Esophagus muscularis mucosa (tissue), 4 donors: Measurements from ENCODE around the gene FANK1. TPM values are rescaled to one million over a fixed set of nuclear protein-coding genes. Genes with fewer than 3 reads are reported as not detected.

Source experiments
- DNase-seq: peaks from one replicate; pipeline ENCODE4 v3.0.0-alpha.2; 2017; ENCODE audit errors: extremely low spot score
- H3K27ac ChIP-seq, 4 donors: fragments of 200-600 bp; sonication (generic); replicated peaks in 1 of 4; 1 replicate in 3 of 4; 2 replicates in 1 of 4; pipeline ENCODE4 v1.5.1; 2016 to 2019; ENCODE audit warnings: mild to moderate bottlenecking in 1 of 4
- H3K27me3 ChIP-seq, 4 donors: fragments of 200-600 bp; sonication (generic); one replicate each; pipeline versions ENCODE4 v1.5.1 to v1.6.0; 2016 to 2019
- H3K36me3 ChIP-seq, 4 donors: fragments of 200-600 bp; sonication (generic); one replicate each; pipeline ENCODE4 v1.5.1; 2016 to 2019
- H3K4me1 ChIP-seq, 4 donors: fragments of 200-600 bp; sonication (generic); one replicate each; pipeline ENCODE4 v1.5.1; 2016 to 2019
- H3K4me3 ChIP-seq, 4 donors: fragments of 200-600 bp; sonication (generic); 1 replicate in 2 of 4; 2 replicates in 2 of 4; pipeline ENCODE4 v1.5.1; 2016 to 2019; ENCODE audit warnings: mild to moderate bottlenecking in 4 of 4, moderate library complexity in 1 of 4
- H3K9me3 ChIP-seq, 4 donors: fragments of 200-600 bp; sonication (generic); 1 replicate in 3 of 4; 2 replicates in 1 of 4; pipeline ENCODE4 v1.5.1; 2016 to 2019
- EP300 ChIP-seq: sonication (generic); formaldehyde crosslinking; IDR thresholded peaks from one replicate; pipeline ENCODE4 v1.6.1; 2017; ENCODE audit warnings: antibody characterized with exemption
- POLR2A ChIP-seq: fragments of 450-650 bp; IDR thresholded peaks from one replicate; pipeline ENCODE4 v1.6.1; 2017; ENCODE audit warnings: antibody characterized with exemption, moderate library complexity, mild to moderate bottlenecking, low read depth
- POLR2AphosphoS5 ChIP-seq, 2 donors: sonication (generic); formaldehyde crosslinking; IDR thresholded peaks; one replicate each; pipeline ENCODE4 v1.6.1; 2017; ENCODE audit warnings: antibody characterized with exemption in 2 of 2
- WGBS: methylation state at CpG from one replicate; pipeline ENCODE4 v1.1.5; 2018; 5-methylcytosine and 5-hydroxymethylcytosine counted together
- intact Hi-C: fragments of 100-400 bp; cut with DNase I; formaldehyde crosslinking; loops from one replicate; pipeline ENCODE4 v1.15.1; 2023
- total RNA-seq, 4 donors: library from RNA; depleted of rRNA; stranded (reverse); fragments of >200 nt; gene quantifications; one replicate each; pipeline versions ENCODE4 v1.1.0 to v1.2.1, GENCODE V29; 2016
- TF ChIP-seq, protein P1 (sequence below), 3 experiments: fragments of 200-600 bp in 2 of 3; fragments of 450-650 bp in 1 of 3; sonication (generic) in 2 of 3; IDR thresholded peaks; one replicate each; pipeline ENCODE4 v1.5.1; 2017 to 2019; ENCODE audit warnings: antibody characterized with exemption in 3 of 3, mild to moderate bottlenecking in 2 of 3, moderate library complexity in 1 of 3

Gene FANK1
- total RNA-seq, 4 donors from 2014 or later: 0.50 to 2.6 (median 1.4) TPM

GRCh38 chr10:126027692-126028091, 131.3 kb downstream of the FANK1 start:
- H3K9me3 ChIP-seq: peaks cover 0 to 35% (median 20%) of the 10 kb centered on the region in 4 donors
- no peaks in the 10 kb centered on the region for H3K36me3 ChIP-seq
- WGBS: 70% methylated on average over 1 of the region's 1 CpG
- H3K27me3 ChIP-seq: no peaks in the 10 kb centered on the region
- H3K4me1 ChIP-seq: no peaks in the 10 kb centered on the region
- no peak overlapping the region for H3K27ac ChIP-seq
- TF ChIP-seq, protein P1, sequence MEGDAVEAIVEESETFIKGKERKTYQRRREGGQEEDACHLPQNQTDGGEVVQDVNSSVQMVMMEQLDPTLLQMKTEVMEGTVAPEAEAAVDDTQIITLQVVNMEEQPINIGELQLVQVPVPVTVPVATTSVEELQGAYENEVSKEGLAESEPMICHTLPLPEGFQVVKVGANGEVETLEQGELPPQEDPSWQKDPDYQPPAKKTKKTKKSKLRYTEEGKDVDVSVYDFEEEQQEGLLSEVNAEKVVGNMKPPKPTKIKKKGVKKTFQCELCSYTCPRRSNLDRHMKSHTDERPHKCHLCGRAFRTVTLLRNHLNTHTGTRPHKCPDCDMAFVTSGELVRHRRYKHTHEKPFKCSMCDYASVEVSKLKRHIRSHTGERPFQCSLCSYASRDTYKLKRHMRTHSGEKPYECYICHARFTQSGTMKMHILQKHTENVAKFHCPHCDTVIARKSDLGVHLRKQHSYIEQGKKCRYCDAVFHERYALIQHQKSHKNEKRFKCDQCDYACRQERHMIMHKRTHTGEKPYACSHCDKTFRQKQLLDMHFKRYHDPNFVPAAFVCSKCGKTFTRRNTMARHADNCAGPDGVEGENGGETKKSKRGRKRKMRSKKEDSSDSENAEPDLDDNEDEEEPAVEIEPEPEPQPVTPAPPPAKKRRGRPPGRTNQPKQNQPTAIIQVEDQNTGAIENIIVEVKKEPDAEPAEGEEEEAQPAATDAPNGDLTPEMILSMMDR (IDR thresholded peaks at IDR 0.05): no peak
- TF ChIP-seq POLR2A (no peak), EP300 (no peak), POLR2AphosphoS5 (IDR thresholded peaks at IDR 0.05) (no peak)
- DNase-seq: no peak
- H3K4me3 ChIP-seq: no peak overlapping the region
- intact Hi-C loops: no loop called here

- no peak for DNase-seq
- Histone ChIP-seq H3K27ac (no peak overlapping the region), H3K9me3 (peaks cover 0 to 46% (median 25%) of the 10 kb centered on the region in 4 donors), H3K4me3 (no peak overlapping the region), H3K36me3 (no peaks in the 10 kb centered on the region), H3K4me1 (no peaks in the 10 kb centered on the region), H3K27me3 (no peaks in the 10 kb centered on the region)
- TF ChIP-seq, protein P1 (IDR thresholded peaks at IDR 0.05): no peak
- TF ChIP-seq EP300: no peak
- no peak for TF ChIP-seq POLR2A
- TF ChIP-seq POLR2AphosphoS5 (IDR thresholded peaks at IDR 0.05): no peak
- intact Hi-C loops: no loop called here
- WGBS: 88% methylated on average over 3 of the region's 3 CpGs
Observed at GRCh38 chr10:126029999-126030398, 133.6 kb downstream of the FANK1 start.

DNA sequence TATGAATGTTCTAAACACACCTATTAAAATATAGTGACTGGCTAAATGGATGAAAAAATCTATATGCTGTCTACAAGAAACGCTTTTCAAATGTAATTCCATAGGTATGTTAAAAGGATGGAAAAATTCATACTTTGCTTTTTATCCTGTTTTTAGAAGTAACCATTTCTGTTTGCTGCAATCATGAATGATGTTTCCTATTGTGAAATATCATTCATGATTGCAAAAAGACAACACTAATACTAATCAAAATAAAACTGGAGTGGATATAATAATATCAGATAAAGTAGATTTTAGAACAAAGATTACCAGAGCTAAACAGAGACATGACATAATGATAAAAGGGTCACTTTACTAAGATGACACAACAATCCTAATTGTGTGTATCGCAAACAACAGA, 138.2 kb downstream of the FANK1 start:
- H3K36me3 ChIP-seq: no peaks in the 10 kb centered on the region
- H3K4me1 ChIP-seq: no peaks in the 10 kb centered on the region
- peaks cover 0 to 11% (median 5%) of the 10 kb centered on the region in 4 donors for H3K9me3 ChIP-seq
- H3K4me3 ChIP-seq: no peak overlapping the region
- no peak for DNase-seq
- H3K27ac ChIP-seq: no peak overlapping the region
- 98% methylated on average over 2 of the region's 2 CpGs for WGBS
- intact Hi-C loops: no loop called here
- no peaks in the 10 kb centered on the region for H3K27me3 ChIP-seq
- TF ChIP-seq EP300: no peak
- no peak for TF ChIP-seq POLR2AphosphoS5 (IDR thresholded peaks at IDR 0.05)
- TF ChIP-seq, protein P1 (IDR thresholded peaks at IDR 0.05): no peak
- TF ChIP-seq POLR2A: no peak

DNA sequence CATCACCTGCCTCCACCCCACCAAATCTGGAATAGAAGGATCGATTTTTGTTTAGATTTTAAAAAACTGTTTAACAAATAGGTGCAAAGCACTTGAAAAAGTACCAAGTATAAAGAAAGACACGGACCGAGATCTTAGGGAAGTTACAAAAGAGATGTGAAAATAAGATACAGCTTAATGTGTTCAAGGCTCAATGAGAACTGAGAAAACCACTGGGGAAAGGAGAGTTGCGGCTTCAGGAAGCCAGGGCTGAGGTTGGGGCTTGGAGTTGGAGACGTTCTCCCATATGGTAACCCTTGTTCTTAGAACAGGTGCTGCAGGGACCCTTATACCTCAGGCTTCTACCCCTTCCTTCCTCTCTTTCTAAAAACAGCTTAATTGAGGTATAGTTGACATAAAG, 140.2 kb downstream of the FANK1 start:
- peaks cover 0 to 11% (median 5%) of the 10 kb centered on the region in 4 donors for H3K9me3 ChIP-seq
- H3K4me1 ChIP-seq: peaks cover 0 to 3% (median 2%) of the 10 kb centered on the region in 4 donors
- no peak overlapping the region for H3K4me3 ChIP-seq
- H3K27ac ChIP-seq: no peak overlapping the region
- intact Hi-C loops: no loop called here
- TF ChIP-seq POLR2AphosphoS5 (IDR thresholded peaks at IDR 0.05): no peak
- TF ChIP-seq, protein P1 (IDR thresholded peaks at IDR 0.05): no peak
- TF ChIP-seq POLR2A: no peak
- TF ChIP-seq EP300: no peak
- DNase-seq: no peak
- WGBS: 41% methylated on average over 5 of the region's 5 CpGs
- H3K36me3 ChIP-seq: no peaks in the 10 kb centered on the region
- no peaks in the 10 kb centered on the region for H3K27me3 ChIP-seq

GRCh38 chr10:126037946-126038345, 141.6 kb downstream of the FANK1 start:
- no peak for TF ChIP-seq POLR2A
- TF ChIP-seq, protein P1 (IDR thresholded peaks at IDR 0.05): no peak
- no peak for TF ChIP-seq POLR2AphosphoS5 (IDR thresholded peaks at IDR 0.05)
- no peak for TF ChIP-seq EP300
- peaks cover 9 to 14% (median 10%) of the 10 kb centered on the region in 4 donors for H3K4me1 ChIP-seq
- 91% methylated on average over 5 of the region's 10 CpGs for WGBS
- H3K27ac ChIP-seq: no peak overlapping the region
- DNase-seq: no peak
- intact Hi-C loops: no loop called here
- no peaks in the 10 kb centered on the region for H3K27me3 ChIP-seq
- peaks cover 0 to 11% (median 5%) of the 10 kb centered on the region in 4 donors for H3K9me3 ChIP-seq
- no peak overlapping the region for H3K4me3 ChIP-seq
- H3K36me3 ChIP-seq: no peaks in the 10 kb centered on the region
